Osteoblast (primary cell): Measurements from ENCODE around the gene ITGB5. TPM values are rescaled to one million over a fixed set of nuclear protein-coding genes. Genes with fewer than 3 reads are reported as not detected.

Experiments used
- DNase-seq: peaks from one replicate; pipeline ENCODE4 v3.0.0; 2011; ENCODE audit warnings: low spot score, mixed read lengths; ENCODE audit not compliant: insufficient read length; ENCODE audit errors: missing footprints
- H2AFZ ChIP-seq: 2 replicates; pipeline ENCODE4 v1.6.0; 2011; ENCODE audit warnings: mild to moderate bottlenecking, low read length
- H3K27ac ChIP-seq: 2 replicates; pipeline ENCODE4 v1.5.1; 2011; ENCODE audit warnings: mild to moderate bottlenecking, low read depth, low read length, moderate library complexity
- H3K27me3 ChIP-seq: 2 replicates; pipeline ENCODE4 v1.6.0; 2012; ENCODE audit warnings: mild to moderate bottlenecking, control low read depth, inconsistent platforms, low read length, moderate library complexity; ENCODE audit not compliant: insufficient read depth
- H3K36me3 ChIP-seq: 2 replicates; pipeline ENCODE4 v1.5.1; 2011; ENCODE audit warnings: mild to moderate bottlenecking, low read length, control low read depth, moderate library complexity; ENCODE audit not compliant: insufficient read depth
- H3K4me1 ChIP-seq: 2 replicates; pipeline ENCODE4 v1.5.1; 2011; ENCODE audit warnings: mild to moderate bottlenecking, low read length, control low read depth, moderate library complexity; ENCODE audit not compliant: insufficient read depth
- H3K4me2 ChIP-seq: 2 replicates; pipeline ENCODE4 v1.6.0; 2011; ENCODE audit warnings: mild to moderate bottlenecking, low read length; ENCODE audit not compliant: insufficient read depth
- H3K4me3 ChIP-seq: fragments of 200-600 bp; sonication (generic); 3 replicates; pipeline ENCODE4 v1.5.1; 2012; ENCODE audit warnings: mild to moderate bottlenecking, low read length, inconsistent platforms; ENCODE audit not compliant: insufficient read depth
- H3K79me2 ChIP-seq: 2 replicates; pipeline ENCODE4 v1.6.0; 2012; ENCODE audit warnings: mild to moderate bottlenecking, low read length, control low read depth, inconsistent platforms; ENCODE audit not compliant: insufficient read depth
- H3K9me3 ChIP-seq: 2 replicates; pipeline ENCODE4 v1.5.1; 2011; ENCODE audit warnings: low read depth, low read length, control low read depth
- H4K20me1 ChIP-seq: 2 replicates; pipeline ENCODE4 v1.6.0; 2012; ENCODE audit warnings: mild to moderate bottlenecking, low read length, control low read depth; ENCODE audit not compliant: insufficient read depth
- total RNA-seq: library from RNA; depleted of rRNA; stranded (reverse); fragments of >200 nt; gene quantifications from 2 replicates; pipeline ENCODE4 v1.2.3, GENCODE V29; 2012
- TF ChIP-seq, protein P1 (sequence below): IDR thresholded peaks from 2 replicates; pipeline ENCODE4 v1.5.1; 2011; ENCODE audit warnings: mild to moderate bottlenecking, low read depth, low read length, moderate library complexity; ENCODE audit errors: extremely low read depth

ITGB5 gene
- total RNA-seq, 1 donor = 433 TPM

DNA sequence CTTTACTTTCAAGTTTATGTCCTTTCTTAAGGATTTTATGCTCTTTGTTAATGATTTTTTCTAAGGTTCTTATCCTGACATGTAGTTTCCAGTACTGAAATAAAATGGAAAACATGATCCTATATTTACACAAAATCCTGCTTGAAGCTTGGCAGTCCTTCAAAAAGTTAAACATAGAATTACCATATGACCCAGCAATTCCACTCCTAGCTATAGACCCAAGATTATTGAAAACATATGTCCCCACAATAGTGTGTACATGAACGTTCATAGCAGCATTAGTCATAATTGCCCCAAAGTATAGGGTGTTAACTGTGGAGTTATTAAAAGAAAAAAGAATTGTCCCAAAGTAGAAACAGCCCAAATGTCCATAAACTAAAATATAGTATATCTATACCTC is 33.2 kb downstream of the ITGB5 start:
- H3K4me3 ChIP-seq = no peak overlapping the region
- H3K9me3 ChIP-seq = no peaks in the 10 kb centered on the region
- no peaks in the 10 kb centered on the region for H4K20me1 ChIP-seq
- peaks cover 66% of the 10 kb centered on the region for H3K79me2 ChIP-seq
- no peaks in the 10 kb centered on the region for H3K27me3 ChIP-seq
- peaks cover 43% of the 10 kb centered on the region for H3K4me1 ChIP-seq
- H2AFZ ChIP-seq = no peak overlapping the region
- peaks cover 25% of the 10 kb centered on the region for H3K36me3 ChIP-seq
- TF ChIP-seq, protein P1, sequence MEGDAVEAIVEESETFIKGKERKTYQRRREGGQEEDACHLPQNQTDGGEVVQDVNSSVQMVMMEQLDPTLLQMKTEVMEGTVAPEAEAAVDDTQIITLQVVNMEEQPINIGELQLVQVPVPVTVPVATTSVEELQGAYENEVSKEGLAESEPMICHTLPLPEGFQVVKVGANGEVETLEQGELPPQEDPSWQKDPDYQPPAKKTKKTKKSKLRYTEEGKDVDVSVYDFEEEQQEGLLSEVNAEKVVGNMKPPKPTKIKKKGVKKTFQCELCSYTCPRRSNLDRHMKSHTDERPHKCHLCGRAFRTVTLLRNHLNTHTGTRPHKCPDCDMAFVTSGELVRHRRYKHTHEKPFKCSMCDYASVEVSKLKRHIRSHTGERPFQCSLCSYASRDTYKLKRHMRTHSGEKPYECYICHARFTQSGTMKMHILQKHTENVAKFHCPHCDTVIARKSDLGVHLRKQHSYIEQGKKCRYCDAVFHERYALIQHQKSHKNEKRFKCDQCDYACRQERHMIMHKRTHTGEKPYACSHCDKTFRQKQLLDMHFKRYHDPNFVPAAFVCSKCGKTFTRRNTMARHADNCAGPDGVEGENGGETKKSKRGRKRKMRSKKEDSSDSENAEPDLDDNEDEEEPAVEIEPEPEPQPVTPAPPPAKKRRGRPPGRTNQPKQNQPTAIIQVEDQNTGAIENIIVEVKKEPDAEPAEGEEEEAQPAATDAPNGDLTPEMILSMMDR = no peak
- DNase-seq = no peak
- H3K4me2 ChIP-seq = no peak overlapping the region
- H3K27ac ChIP-seq = no peak overlapping the region

DNA sequence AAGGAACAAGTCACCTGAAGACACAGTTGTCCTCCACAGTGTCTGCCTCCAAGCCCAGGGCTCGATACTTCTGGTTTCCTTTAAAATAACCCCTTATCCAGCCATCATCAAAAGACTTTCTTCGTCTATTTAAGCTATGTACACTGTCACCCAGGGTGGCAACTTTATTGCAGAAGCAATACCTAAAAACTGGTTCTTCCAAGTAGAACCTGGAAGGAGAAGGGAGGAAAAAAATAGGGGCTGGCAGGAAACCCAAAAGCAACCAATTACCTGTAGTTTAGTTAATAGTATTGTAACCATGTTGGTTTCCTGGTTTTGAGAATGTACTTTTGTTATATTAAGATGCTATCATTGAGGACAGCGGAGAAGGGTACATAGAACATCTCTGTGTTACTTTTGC is 33.7 kb downstream of the ITGB5 start:
- DNase-seq = no peak
- TF ChIP-seq, protein P1 = no peak
- no peak overlapping the region for H2AFZ ChIP-seq
- no peak overlapping the region for H3K4me2 ChIP-seq
- no peak overlapping the region for H3K27ac ChIP-seq
- peaks cover 26% of the 10 kb centered on the region for H3K36me3 ChIP-seq
- H3K79me2 ChIP-seq = peaks cover 70% of the 10 kb centered on the region
- H4K20me1 ChIP-seq = no peaks in the 10 kb centered on the region
- no peaks in the 10 kb centered on the region for H3K9me3 ChIP-seq
- H3K27me3 ChIP-seq = no peaks in the 10 kb centered on the region
- H3K4me3 ChIP-seq = no peak overlapping the region
- peaks cover 37% of the 10 kb centered on the region for H3K4me1 ChIP-seq

DNA sequence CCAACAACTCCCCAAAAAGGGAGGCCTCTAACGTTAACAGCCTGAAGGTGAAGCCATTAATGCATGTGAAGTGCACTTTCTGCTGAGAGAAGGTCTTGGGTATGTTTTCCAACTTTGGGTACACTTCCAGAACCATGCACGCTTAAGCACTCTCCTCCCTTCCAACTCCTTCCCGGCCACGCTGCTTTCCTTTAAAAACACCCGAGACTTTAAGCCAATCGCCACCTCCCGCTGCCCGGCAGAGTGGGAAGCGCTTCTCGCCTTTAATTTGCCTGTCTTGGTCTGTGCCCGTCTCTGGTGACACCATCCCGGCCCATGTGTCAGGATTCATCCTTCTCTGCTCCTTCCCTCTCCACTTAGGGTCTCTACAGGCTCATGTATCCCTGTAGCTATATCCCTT is 35.3 kb downstream of the ITGB5 start:
- Histone ChIP-seq H3K4me3 (no peak overlapping the region), H3K27ac (peak overlapping the region; percentile 72), H3K9me3 (no peaks in the 10 kb centered on the region), H2AFZ (no peak overlapping the region), H3K4me1 (peaks cover 28% of the 10 kb centered on the region), H3K4me2 (no peak overlapping the region), H3K27me3 (no peaks in the 10 kb centered on the region), H3K36me3 (peaks cover 34% of the 10 kb centered on the region), H4K20me1 (no peaks in the 10 kb centered on the region), H3K79me2 (peaks cover 69% of the 10 kb centered on the region)
- DNase-seq = no peak
- TF ChIP-seq, protein P1 = no peak

DNA sequence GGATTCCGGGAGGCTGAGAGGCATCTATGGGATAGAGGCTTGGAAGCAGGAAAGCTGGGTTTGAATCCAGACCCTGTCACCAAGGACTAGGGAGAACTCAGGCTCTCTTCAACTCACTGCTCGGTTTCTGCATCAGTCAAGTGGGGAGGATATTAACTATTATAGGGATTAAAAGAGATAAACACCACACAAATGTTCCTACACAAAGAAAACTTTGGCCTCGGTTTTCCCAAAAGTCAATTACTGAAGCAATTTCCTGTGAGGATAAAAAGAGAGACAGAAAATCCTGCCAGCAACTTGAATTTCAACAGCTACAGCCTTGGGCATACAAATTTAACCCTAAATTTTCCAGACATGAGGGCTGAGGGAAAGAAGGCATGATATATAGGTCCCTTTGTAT is 36.0 kb downstream of the ITGB5 start:
- Histone ChIP-seq H3K9me3 (no peaks in the 10 kb centered on the region), H3K4me2 (peak overlapping the region; percentile 26), H3K27ac (peak overlapping the region; percentile 72), H3K4me1 (peaks cover 32% of the 10 kb centered on the region), H3K4me3 (no peak overlapping the region), H3K79me2 (peaks cover 62% of the 10 kb centered on the region), H3K27me3 (no peaks in the 10 kb centered on the region), H2AFZ (no peak overlapping the region), H3K36me3 (peaks cover 39% of the 10 kb centered on the region), H4K20me1 (no peaks in the 10 kb centered on the region)
- no peak for DNase-seq
- TF ChIP-seq, protein P1 = no peak
